ENCODE data around the gene ZNF853. TPM values are rescaled to one million over a fixed set of nuclear protein-coding genes. Genes with fewer than 3 reads are reported as not detected.
A peak's percentile ranks its signal among the peaks of the same experiment; 100 is the strongest.
"Not testable (repeated sequence)": the region's sequence is repeated elsewhere in the genome, so short reads cannot be mapped to it uniquely, and the experiment has no call there.

The ZNF853 gene
- polyA plus RNA-seq, 1 experiment, result 2.0 TPM

- Histone ChIP-seq H3K27me3 (ENCODE audit: control insufficient read depth, insufficient read depth, low read length) (no peaks in the 10 kb centered on the region), H3K4me3 (ENCODE audit: low read depth, low read length) (peak overlapping the region; percentile 73), H3K36me3 (ENCODE audit: control insufficient read depth, insufficient read depth, low read length) (peaks cover 8% of the 10 kb centered on the region)
- POLR2A ChIA-PET, result interaction anchor here (0.7 kb wide), 1 partner anchor 28 kb away, joined by 4 read pairs; no protein-coding TSS in a partner anchor
- CTCF ChIA-PET, result interaction anchor here (1.3 to 1.5 kb wide), 2 partner anchors 10 to 12 kb away, joined by 4 to 18 read pairs; partner anchors contain the start of gene INTS15
- DNase-seq (ENCODE audit: low read depth), result no peak
- TF ChIP-seq, protein P1, sequence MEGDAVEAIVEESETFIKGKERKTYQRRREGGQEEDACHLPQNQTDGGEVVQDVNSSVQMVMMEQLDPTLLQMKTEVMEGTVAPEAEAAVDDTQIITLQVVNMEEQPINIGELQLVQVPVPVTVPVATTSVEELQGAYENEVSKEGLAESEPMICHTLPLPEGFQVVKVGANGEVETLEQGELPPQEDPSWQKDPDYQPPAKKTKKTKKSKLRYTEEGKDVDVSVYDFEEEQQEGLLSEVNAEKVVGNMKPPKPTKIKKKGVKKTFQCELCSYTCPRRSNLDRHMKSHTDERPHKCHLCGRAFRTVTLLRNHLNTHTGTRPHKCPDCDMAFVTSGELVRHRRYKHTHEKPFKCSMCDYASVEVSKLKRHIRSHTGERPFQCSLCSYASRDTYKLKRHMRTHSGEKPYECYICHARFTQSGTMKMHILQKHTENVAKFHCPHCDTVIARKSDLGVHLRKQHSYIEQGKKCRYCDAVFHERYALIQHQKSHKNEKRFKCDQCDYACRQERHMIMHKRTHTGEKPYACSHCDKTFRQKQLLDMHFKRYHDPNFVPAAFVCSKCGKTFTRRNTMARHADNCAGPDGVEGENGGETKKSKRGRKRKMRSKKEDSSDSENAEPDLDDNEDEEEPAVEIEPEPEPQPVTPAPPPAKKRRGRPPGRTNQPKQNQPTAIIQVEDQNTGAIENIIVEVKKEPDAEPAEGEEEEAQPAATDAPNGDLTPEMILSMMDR (IDR thresholded peaks at IDR 0.05; ENCODE audit: insufficient read depth, low read depth, low read length), result no peak
These were observed 37.0 kb upstream of the ZNF853 start for GRCh38 chr7:6578114-6579084.

- ChIA-PET CTCF (no interaction called here), POLR2A (no interaction called here)
- TF ChIP-seq, protein P1 (IDR thresholded peaks at IDR 0.05; ENCODE audit: insufficient read depth, low read depth, low read length), result 0 out of 2 replicates have a peak, but pooled peaks have one; percentile 12
- H3K27me3 ChIP-seq (ENCODE audit: control insufficient read depth, insufficient read depth, low read length), result no peaks in the 10 kb centered on the region
- DNase-seq (ENCODE audit: low read depth), result no peak
- no peak overlapping the region for H3K4me3 ChIP-seq (ENCODE audit: low read depth, low read length)
- peaks cover 10% of the 10 kb centered on the region for H3K36me3 ChIP-seq (ENCODE audit: control insufficient read depth, insufficient read depth, low read length)
These were observed 36.0 kb upstream of the ZNF853 start for GRCh38 chr7:6579446-6579845.

GRCh38 chr7:6585746-6586432 lies 29.5 kb upstream of the ZNF853 start:
- CTCF ChIA-PET, result not testable (repeated sequence)

GRCh38 chr7:6588566-6588965 lies 26.8 kb upstream of the ZNF853 start:
- ChIA-PET CTCF (interaction anchor here (0.8 to 1.0 kb wide), 4 partner anchors 11 to 72 kb away, joined by 3 to 6 read pairs (median 4); partner anchors contain the start of gene ZDHHC4), POLR2A (no interaction called here)
- H3K27me3 ChIP-seq (ENCODE audit: control insufficient read depth, insufficient read depth, low read length), result no peaks in the 10 kb centered on the region
- TF ChIP-seq, protein P1 (IDR thresholded peaks at IDR 0.05; ENCODE audit: insufficient read depth, low read depth, low read length), result no peak
- no peak overlapping the region for H3K4me3 ChIP-seq (ENCODE audit: low read depth, low read length)
- no peak for DNase-seq (ENCODE audit: low read depth)
- H3K36me3 ChIP-seq (ENCODE audit: control insufficient read depth, insufficient read depth, low read length), result peaks cover 14% of the 10 kb centered on the region

More at GRCh38 chr7:6585746-6586432, 29.5 kb upstream of the ZNF853 start:
- DNase-seq (ENCODE audit: low read depth); H3K4me3 ChIP-seq (ENCODE audit: low read depth, low read length); H3K27me3 ChIP-seq (ENCODE audit: control insufficient read depth, insufficient read depth, low read length); POLR2A ChIA-PET: not testable (repeated sequence)
- peaks cover 19% of the 10 kb centered on the region for H3K36me3 ChIP-seq (ENCODE audit: control insufficient read depth, insufficient read depth, low read length)

GRCh38 chr7:6589151-6589828 lies 26.1 kb upstream of the ZNF853 start:
- TF ChIP-seq, protein P1 (IDR thresholded peaks at IDR 0.05; ENCODE audit: insufficient read depth, low read depth, low read length), result no peak
- peaks cover 16% of the 10 kb centered on the region for H3K36me3 ChIP-seq (ENCODE audit: control insufficient read depth, insufficient read depth, low read length)
- DNase-seq (ENCODE audit: low read depth), result no peak
- H3K4me3 ChIP-seq (ENCODE audit: low read depth, low read length), result peak overlapping the region; percentile 33
- ChIA-PET POLR2A (no interaction called here), CTCF (interaction anchor here (0.7 to 2.4 kb wide), 13 partner anchors 8 to 73 kb away, joined by 3 to 18 read pairs (median 4); partner anchors contain the start of gene ZDHHC4)
- H3K27me3 ChIP-seq (ENCODE audit: control insufficient read depth, insufficient read depth, low read length), result no peaks in the 10 kb centered on the region
